ENCODE measurements around the gene PPIP5K2. TPM values are rescaled to one million over a fixed set of nuclear protein-coding genes. Genes with fewer than 3 reads are reported as not detected.
"Not testable (repeated sequence)": the region's sequence is repeated elsewhere in the genome, so short reads cannot be mapped to it uniquely, and the experiment has no call there.

Gene PPIP5K2
- 10 to 100 TPM; 40.1 to 60.8 (median 57.7) TPM for total RNA-seq

DNA sequence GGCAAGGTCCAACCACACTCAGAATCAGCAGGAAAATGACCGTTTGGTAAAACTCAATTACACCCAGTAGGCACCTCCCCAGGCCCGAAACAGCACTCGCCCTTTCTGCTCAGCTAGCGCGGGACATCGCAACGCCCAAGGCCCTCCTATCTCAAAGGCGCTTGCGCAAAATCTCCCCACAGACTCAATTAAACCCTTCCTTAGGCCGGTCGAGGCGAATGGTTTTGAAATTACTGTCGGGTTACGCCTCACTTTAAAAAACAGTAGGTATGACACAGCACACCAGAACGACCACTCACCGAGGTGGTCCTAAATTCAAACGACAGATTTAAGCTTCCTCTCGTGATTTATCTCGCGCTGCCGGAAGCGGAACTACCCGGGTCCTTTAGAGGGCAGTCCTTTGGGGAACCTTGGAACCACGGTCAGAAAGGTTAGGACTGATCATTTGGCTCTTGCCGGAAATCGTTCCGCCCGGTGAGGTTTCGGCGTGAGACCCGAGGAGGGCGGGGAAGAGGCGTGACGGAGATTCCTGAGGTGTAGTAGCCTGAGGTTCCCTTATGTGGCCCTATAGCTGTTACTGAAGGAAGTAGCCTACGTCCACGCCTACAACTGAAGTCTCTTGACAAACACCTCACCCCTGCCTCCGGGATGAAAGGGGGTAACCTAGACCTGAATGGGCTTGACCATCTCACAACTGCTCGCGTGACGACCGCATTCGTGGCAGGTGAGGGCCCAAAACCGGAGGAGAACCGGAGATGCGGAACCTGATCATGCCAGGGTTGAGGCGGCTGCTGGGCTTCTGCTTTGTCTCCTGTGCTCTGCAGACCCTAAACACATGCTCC lies at the start of gene PPIP5K2, which contains the start of gene GIN1:
Gene PPIP5K2, plus strand, starts transcription at position 537 of the 842 bp plus-strand sequence. CDS start 9,289 bp downstream, outside the sequence.
Gene GIN1, minus strand, starts transcription at position 374 of the 842 bp plus-strand sequence. CDS start 11,431 bp downstream, outside the sequence.
- peak within 1 kb of the TSS; percentile 92 to 93 (median 93) for H3K27ac ChIP-seq
- no peaks in the 10 kb centered on the region for H3K27me3 ChIP-seq
- TF ChIP-seq, protein P1, sequence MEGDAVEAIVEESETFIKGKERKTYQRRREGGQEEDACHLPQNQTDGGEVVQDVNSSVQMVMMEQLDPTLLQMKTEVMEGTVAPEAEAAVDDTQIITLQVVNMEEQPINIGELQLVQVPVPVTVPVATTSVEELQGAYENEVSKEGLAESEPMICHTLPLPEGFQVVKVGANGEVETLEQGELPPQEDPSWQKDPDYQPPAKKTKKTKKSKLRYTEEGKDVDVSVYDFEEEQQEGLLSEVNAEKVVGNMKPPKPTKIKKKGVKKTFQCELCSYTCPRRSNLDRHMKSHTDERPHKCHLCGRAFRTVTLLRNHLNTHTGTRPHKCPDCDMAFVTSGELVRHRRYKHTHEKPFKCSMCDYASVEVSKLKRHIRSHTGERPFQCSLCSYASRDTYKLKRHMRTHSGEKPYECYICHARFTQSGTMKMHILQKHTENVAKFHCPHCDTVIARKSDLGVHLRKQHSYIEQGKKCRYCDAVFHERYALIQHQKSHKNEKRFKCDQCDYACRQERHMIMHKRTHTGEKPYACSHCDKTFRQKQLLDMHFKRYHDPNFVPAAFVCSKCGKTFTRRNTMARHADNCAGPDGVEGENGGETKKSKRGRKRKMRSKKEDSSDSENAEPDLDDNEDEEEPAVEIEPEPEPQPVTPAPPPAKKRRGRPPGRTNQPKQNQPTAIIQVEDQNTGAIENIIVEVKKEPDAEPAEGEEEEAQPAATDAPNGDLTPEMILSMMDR (IDR thresholded peaks at IDR 0.05): no peak
- peak in 1 of 2 donors; percentile 65 for TF ChIP-seq POLR2A (IDR thresholded peaks at IDR 0.05)

DNA sequence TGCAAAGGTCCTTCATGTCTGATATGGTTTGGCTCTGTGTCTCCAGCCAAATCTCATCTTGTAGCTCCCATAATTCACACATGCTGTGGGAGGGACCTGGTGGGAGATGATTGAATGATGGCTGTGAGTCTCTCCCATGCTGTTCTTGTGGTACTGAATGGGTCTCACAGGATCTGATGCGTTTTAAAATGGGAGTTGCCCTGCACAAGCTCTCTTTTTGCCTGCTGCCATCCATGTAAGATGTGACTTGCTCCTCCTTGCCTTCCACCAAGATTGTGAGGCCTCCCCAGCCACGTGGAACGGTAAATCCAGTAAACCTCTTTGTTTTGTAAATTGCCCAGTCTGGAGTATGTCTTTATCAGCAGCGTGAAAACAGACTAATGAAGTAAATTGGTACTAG lies 46.6 kb upstream of the PPIP5K2 start:
- H3K36me3 ChIP-seq; H3K27me3 ChIP-seq; H3K4me1 ChIP-seq; H3K4me3 ChIP-seq (replicated peaks in 1 of 3); intact Hi-C loops (cut with DNase I); H3K9me3 ChIP-seq; H3K27ac ChIP-seq; DNase-seq: not testable (repeated sequence)
- WGBS, 2 donors: 77 to 82% methylated on average over 4 of the region's 4 CpGs

More for the DNA sequence above, at the start of gene PPIP5K2, which contains the start of gene GIN1:
- peak; percentile 94 to 96 for DNase-seq
- WGBS, 2 donors: 0% methylated on average over 33 to 43 of the region's 46 CpGs
- H3K36me3 ChIP-seq: no peaks in the 10 kb centered on the region
- peaks cover 10 to 21% of the 10 kb centered on the region in 2 donors for H3K4me1 ChIP-seq
- peak within 1 kb of the TSS; percentile 77 to 95 (median 88) for H3K4me3 ChIP-seq (replicated peaks in 1 of 3)
- intact Hi-C loops (cut with DNase I): no loop called here
- no peaks in the 10 kb centered on the region for H3K9me3 ChIP-seq

- Histone ChIP-seq H3K4me3 (replicated peaks in 1 of 3) (no peak overlapping the region), H3K27me3 (no peaks in the 10 kb centered on the region), H3K36me3 (no peaks in the 10 kb centered on the region), H3K4me1 (no peaks in the 10 kb centered on the region), H3K27ac (no peak overlapping the region), H3K9me3 (no peaks in the 10 kb centered on the region)
- DNase-seq: no peak
- intact Hi-C loops (cut with DNase I): no loop called here
- 91% methylated on average over 4 of the region's 4 CpGs for WGBS, 2 donors
- TF ChIP-seq, protein P1 (IDR thresholded peaks at IDR 0.05): no peak
- no peak for TF ChIP-seq POLR2A (IDR thresholded peaks at IDR 0.05)
Measured at GRCh38 chr5:103075442-103075841, 44.7 kb upstream of the PPIP5K2 start.

- Histone ChIP-seq H3K4me1 (no peaks in the 10 kb centered on the region), H3K27me3 (no peaks in the 10 kb centered on the region), H3K27ac (no peak overlapping the region), H3K36me3 (peaks cover 0 to 1% of the 10 kb centered on the region in 2 donors), H3K9me3 (no peaks in the 10 kb centered on the region), H3K4me3 (replicated peaks in 1 of 3) (no peak overlapping the region)
- DNase-seq: no peak
- TF ChIP-seq POLR2A (IDR thresholded peaks at IDR 0.05): no peak
- TF ChIP-seq, protein P1 (IDR thresholded peaks at IDR 0.05): no peak
- WGBS, 2 donors: 90% methylated on average over 4 of the region's 4 CpGs
- intact Hi-C loops (cut with DNase I): no loop called here
Measured at GRCh38 chr5:103079796-103080195, 40.3 kb upstream of the PPIP5K2 start.

DNA sequence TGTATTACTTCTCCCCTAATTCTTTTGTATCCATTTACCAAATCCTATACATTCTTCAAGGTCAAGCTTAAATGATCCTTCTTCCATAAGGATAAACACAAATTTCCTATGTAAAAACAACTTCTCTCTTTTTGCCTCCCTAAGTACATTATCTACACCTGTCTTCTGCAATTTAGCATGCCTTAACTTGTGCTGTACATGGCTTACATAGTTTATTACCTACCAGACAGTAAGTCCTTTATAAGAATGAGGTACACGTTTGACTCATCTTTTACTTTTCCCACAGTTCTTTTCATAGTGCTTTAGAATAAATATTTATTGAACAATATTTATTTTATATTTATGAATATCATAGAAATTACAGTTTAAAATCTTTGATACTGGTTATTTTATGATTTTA lies 33.6 kb upstream of the PPIP5K2 start:
- 97 to 100% methylated on average over 1 of the region's 1 CpG for WGBS, 2 donors
- H3K4me3 ChIP-seq (replicated peaks in 1 of 3): no peak overlapping the region
- no peaks in the 10 kb centered on the region for H3K27me3 ChIP-seq
- H3K4me1 ChIP-seq: no peaks in the 10 kb centered on the region
- no peak for DNase-seq
- intact Hi-C loops (cut with DNase I): no loop called here
- no peaks in the 10 kb centered on the region for H3K9me3 ChIP-seq
- peaks cover 15 to 19% of the 10 kb centered on the region in 2 donors for H3K36me3 ChIP-seq
- TF ChIP-seq, protein P1 (IDR thresholded peaks at IDR 0.05): no peak
- no peak for TF ChIP-seq POLR2A (IDR thresholded peaks at IDR 0.05)
- H3K27ac ChIP-seq: no peak overlapping the region

Data from thyroid gland (tissue), 4 donors.